Mesenchymal stem cell (in vitro differentiated cells and primary cell): ENCODE data around the gene LGR5.

Experiments used
- DNase-seq: peaks from one replicate; pipeline ENCODE4 v3.0.0-alpha.2; 2013
- H2AFZ ChIP-seq: one replicate; pipeline ENCODE4 v1.6.1; 2013; ENCODE audit warnings: low read depth, mild to moderate bottlenecking, control low read depth, inconsistent platforms, low read length, moderate library complexity
- H2AK5ac ChIP-seq: 2 replicates; pipeline ENCODE4 v1.6.1; 2013; ENCODE audit warnings: low read length, moderate library complexity, mild to moderate bottlenecking, inconsistent platforms; ENCODE audit not compliant: severe bottlenecking
- H2BK120ac ChIP-seq: one replicate; pipeline ENCODE4 v1.6.1; 2013; ENCODE audit warnings: low read depth, mild to moderate bottlenecking, inconsistent platforms, low read length, moderate library complexity
- H2BK12ac ChIP-seq, 2 experiments: one replicate each; pipeline ENCODE4 v1.6.1; 2013; ENCODE audit warnings: inconsistent platforms in 2 of 2, low read length in 2 of 2, mild to moderate bottlenecking in 2 of 2, moderate library complexity in 2 of 2, control low read depth in 1 of 2
- H2BK15ac ChIP-seq: one replicate; pipeline ENCODE4 v1.6.1; 2013; ENCODE audit warnings: mild to moderate bottlenecking, low read depth, inconsistent platforms; ENCODE audit not compliant: poor library complexity, severe bottlenecking
- H2BK5ac ChIP-seq: 2 replicates; pipeline ENCODE4 v1.6.1; 2013; ENCODE audit warnings: low read depth, mild to moderate bottlenecking, low read length, control low read depth, inconsistent platforms; ENCODE audit not compliant: poor library complexity, severe bottlenecking
- H3K14ac ChIP-seq, 2 experiments: one replicate each; pipeline ENCODE4 v1.6.1; 2013; ENCODE audit warnings: inconsistent platforms in 2 of 2, low read length in 2 of 2, control low read depth in 1 of 2, mild to moderate bottlenecking in 1 of 2, moderate library complexity in 1 of 2
- H3K18ac ChIP-seq, 2 experiments: one replicate each; pipeline ENCODE4 v1.6.1; 2013; ENCODE audit warnings: inconsistent platforms in 2 of 2, low read length in 2 of 2, control low read depth in 1 of 2, low read depth in 1 of 2, mild to moderate bottlenecking in 1 of 2
- H3K23ac ChIP-seq, 2 experiments: one replicate each; pipeline ENCODE4 v1.6.1; 2013; ENCODE audit warnings: inconsistent platforms in 2 of 2, low read length in 2 of 2, mild to moderate bottlenecking in 2 of 2, moderate library complexity in 2 of 2, control low read depth in 1 of 2
- H3K27ac ChIP-seq: 2 replicates; pipeline ENCODE4 v1.5.1; 2013; ENCODE audit warnings: mild to moderate bottlenecking, moderate library complexity, low read length, control low read depth, inconsistent platforms; ENCODE audit not compliant: poor library complexity, severe bottlenecking
- H3K27me3 ChIP-seq, 2 experiments: 2 replicates each; pipeline versions ENCODE4 v1.6.1 to v1.7.0; 2013; ENCODE audit warnings: low read length in 2 of 2, mild to moderate bottlenecking in 2 of 2, moderate library complexity in 2 of 2, control low read depth in 1 of 2, inconsistent platforms in 1 of 2; ENCODE audit not compliant: control insufficient read depth in 1 of 2, insufficient read depth in 1 of 2
- H3K36me3 ChIP-seq, 2 experiments: 2 replicates each; pipeline versions ENCODE4 v1.6.1 to v1.7.0; 2013; ENCODE audit warnings: low read length in 2 of 2, control low read depth in 1 of 2, inconsistent platforms in 1 of 2, low read depth in 1 of 2, mild to moderate bottlenecking in 1 of 2; ENCODE audit not compliant: insufficient read depth in 2 of 2, control insufficient read depth in 1 of 2
- H3K4ac ChIP-seq, 2 experiments: one replicate each; pipeline ENCODE4 v1.6.1; 2013; ENCODE audit warnings: inconsistent platforms in 2 of 2, low read length in 2 of 2, mild to moderate bottlenecking in 2 of 2, moderate library complexity in 2 of 2, control low read depth in 1 of 2, low read depth in 1 of 2
- H3K4me1 ChIP-seq: 2 replicates; pipeline ENCODE4 v1.6.1; 2013; ENCODE audit warnings: low read depth, low read length, control low read depth; ENCODE audit not compliant: control insufficient read depth, insufficient read depth
- H3K4me2 ChIP-seq: 2 replicates; pipeline ENCODE4 v1.6.1; 2013; ENCODE audit warnings: low read length, mild to moderate bottlenecking, inconsistent platforms; ENCODE audit not compliant: poor library complexity, severe bottlenecking
- H3K4me3 ChIP-seq, 2 experiments: 2 replicates each; pipeline versions ENCODE4 v1.5.1 to v1.7.0; 2013; ENCODE audit warnings: low read length in 2 of 2, mild to moderate bottlenecking in 2 of 2, control low read depth in 1 of 2, low read depth in 1 of 2; ENCODE audit not compliant: insufficient read depth in 1 of 2
- H3K79me1 ChIP-seq: replicated peaks from 2 replicates; pipeline ENCODE4 v1.6.1; 2013; ENCODE audit warnings: mild to moderate bottlenecking, control low read depth, low read length, inconsistent platforms; ENCODE audit not compliant: poor library complexity, severe bottlenecking
- H3K9ac ChIP-seq: 2 replicates; pipeline ENCODE4 v1.7.0; 2013; ENCODE audit warnings: mild to moderate bottlenecking, low read length, moderate library complexity
- H3K9me3 ChIP-seq: 2 replicates; pipeline ENCODE4 v1.7.0; 2013; ENCODE audit warnings: mild to moderate bottlenecking, low read length; ENCODE audit not compliant: control insufficient read depth
- H4K8ac ChIP-seq: one replicate; pipeline ENCODE4 v1.6.1; 2013; ENCODE audit warnings: inconsistent platforms, mild to moderate bottlenecking, low read length, moderate library complexity
- H4K91ac ChIP-seq: one replicate; pipeline ENCODE4 v1.6.1; 2013; ENCODE audit warnings: mild to moderate bottlenecking, low read length, inconsistent platforms
- WGBS: methylation state at CpG from one replicate; pipeline ENCODE4 v1.1.7; 2013; ENCODE audit warnings: mixed read lengths; 5-methylcytosine and 5-hydroxymethylcytosine counted together

The LGR5 gene

GRCh38 chr12:71461787-71462328 is 22.3 kb downstream of the LGR5 start:
- H3K18ac ChIP-seq: no peak overlapping the region
- DNase-seq: no peak
- no peaks in the 10 kb centered on the region for H3K79me1 ChIP-seq
- no peak overlapping the region for H3K4me2 ChIP-seq
- H3K9ac ChIP-seq: no peak overlapping the region
- no peak overlapping the region for H3K4me3 ChIP-seq
- no peak overlapping the region for H4K91ac ChIP-seq
- WGBS: 54% methylated on average over 2 of the region's 2 CpGs
- H2AK5ac ChIP-seq: no peak overlapping the region
- H2AFZ ChIP-seq: no peak overlapping the region
- no peaks in the 10 kb centered on the region for H3K36me3 ChIP-seq
- no peak overlapping the region for H2BK12ac ChIP-seq
- no peak overlapping the region for H2BK15ac ChIP-seq
- H3K9me3 ChIP-seq: no peaks in the 10 kb centered on the region
- H3K27me3 ChIP-seq: no peaks in the 10 kb centered on the region
- no peak overlapping the region for H4K8ac ChIP-seq
- no peak overlapping the region for H3K4ac ChIP-seq
- no peak overlapping the region for H3K27ac ChIP-seq
- H3K23ac ChIP-seq: no peak overlapping the region
- H3K14ac ChIP-seq: no peak overlapping the region
- no peaks in the 10 kb centered on the region for H3K4me1 ChIP-seq
- H2BK120ac ChIP-seq: no peak overlapping the region
- H2BK5ac ChIP-seq: no peak overlapping the region

GRCh38 chr12:71465796-71466195 is 26.2 kb downstream of the LGR5 start:
- no peak overlapping the region for H4K8ac ChIP-seq
- no peak overlapping the region for H3K4me3 ChIP-seq
- no peak overlapping the region for H3K27ac ChIP-seq
- no peaks in the 10 kb centered on the region for H3K36me3 ChIP-seq
- DNase-seq: no peak
- no peak overlapping the region for H2BK120ac ChIP-seq
- H3K18ac ChIP-seq: no peak overlapping the region
- H2AK5ac ChIP-seq: no peak overlapping the region
- H3K9me3 ChIP-seq: no peaks in the 10 kb centered on the region
- no peak overlapping the region for H3K23ac ChIP-seq
- no peak overlapping the region for H2BK5ac ChIP-seq
- no peak overlapping the region for H4K91ac ChIP-seq
- H2AFZ ChIP-seq: no peak overlapping the region
- no peak overlapping the region for H3K4me2 ChIP-seq
- H3K27me3 ChIP-seq: no peaks in the 10 kb centered on the region
- no peak overlapping the region for H3K9ac ChIP-seq
- no peaks in the 10 kb centered on the region for H3K79me1 ChIP-seq
- H2BK15ac ChIP-seq: no peak overlapping the region
- no peak overlapping the region for H3K14ac ChIP-seq
- no peak overlapping the region for H2BK12ac ChIP-seq
- H3K4ac ChIP-seq: no peak overlapping the region
- H3K4me1 ChIP-seq: peaks cover 3% of the 10 kb centered on the region

GRCh38 chr12:71469258-71469750 is 29.7 kb downstream of the LGR5 start:
- Histone ChIP-seq H4K91ac (no peak overlapping the region), H2AFZ (no peak overlapping the region), H3K4me1 (peaks cover 4% of the 10 kb centered on the region), H3K14ac (no peak overlapping the region), H3K23ac (no peak overlapping the region), H3K18ac (no peak overlapping the region), H2BK5ac (no peak overlapping the region), H3K4ac (no peak overlapping the region), H3K27me3 (no peaks in the 10 kb centered on the region), H3K9ac (no peak overlapping the region), H2BK15ac (no peak overlapping the region), H3K4me3 (no peak overlapping the region), H3K4me2 (no peak overlapping the region), H2AK5ac (no peak overlapping the region), H2BK12ac (no peak overlapping the region), H3K79me1 (no peaks in the 10 kb centered on the region), H2BK120ac (no peak overlapping the region), H4K8ac (no peak overlapping the region), H3K9me3 (no peaks in the 10 kb centered on the region), H3K27ac (no peak overlapping the region), H3K36me3 (no peaks in the 10 kb centered on the region)
- DNase-seq: peak; percentile 75
- 38% methylated on average over 14 of the region's 15 CpGs for WGBS

GRCh38 chr12:71472441-71472911 is 32.9 kb downstream of the LGR5 start:
- Histone ChIP-seq H3K27me3 (no peaks in the 10 kb centered on the region), H3K14ac (no peak overlapping the region), H4K91ac (no peak overlapping the region), H4K8ac (no peak overlapping the region), H2BK15ac (no peak overlapping the region), H2BK12ac (no peak overlapping the region), H3K4me3 (no peak overlapping the region), H3K18ac (no peak overlapping the region), H2AFZ (peak overlapping the region; percentile 27), H3K23ac (no peak overlapping the region), H3K36me3 (no peaks in the 10 kb centered on the region), H3K79me1 (no peaks in the 10 kb centered on the region), H3K27ac (no peak overlapping the region), H2BK120ac (no peak overlapping the region), H3K4me2 (no peak overlapping the region), H3K4ac (no peak overlapping the region), H3K9me3 (no peaks in the 10 kb centered on the region), H3K4me1 (peaks cover 7% of the 10 kb centered on the region), H3K9ac (no peak overlapping the region), H2BK5ac (no peak overlapping the region), H2AK5ac (no peak overlapping the region)
- no peak for DNase-seq
- 30% methylated on average over 1 of the region's 2 CpGs for WGBS
